GM19328 (cell line): ENCODE results near the gene APBA2.

ENCODE experiments used
- ATAC-seq: cut with Tn5 transposase; IDR thresholded peaks from one replicate; pipeline ENCODE4 v1.9.1; 2021; ENCODE audit warnings: mild to moderate bottlenecking, moderate library complexity; ENCODE audit not compliant: unreplicated experiment

The APBA2 gene

GRCh38 chr15:28980709-28981350 lies 95.1 kb downstream of the APBA2 start:
- no peak for ATAC-seq

- no peak for ATAC-seq
Measured at GRCh38 chr15:28981351-28981720, 95.6 kb downstream of the APBA2 start.

GRCh38 chr15:28981921-28982320 lies 96.1 kb downstream of the APBA2 start:
- ATAC-seq: no peak

- ATAC-seq: no peak
Measured at GRCh38 chr15:28982886-28983285, 97.1 kb downstream of the APBA2 start.

- no peak for ATAC-seq
Measured at GRCh38 chr15:28983432-28984311, 97.9 kb downstream of the APBA2 start.

GRCh38 chr15:28984421-28985315 lies 98.9 kb downstream of the APBA2 start:
- no peak for ATAC-seq

- no peak for ATAC-seq
Measured at GRCh38 chr15:28985316-28985645, 99.5 kb downstream of the APBA2 start.

GRCh38 chr15:28985691-28986090 lies 99.9 kb downstream of the APBA2 start:
- ATAC-seq: no peak

GRCh38 chr15:28986108-28986507 lies 100.3 kb downstream of the APBA2 start:
- ATAC-seq: no peak

- no peak for ATAC-seq
Measured at GRCh38 chr15:28986726-28987125, 101.0 kb downstream of the APBA2 start.

GRCh38 chr15:28987337-28987736 lies 101.6 kb downstream of the APBA2 start:
- no peak for ATAC-seq

- no peak for ATAC-seq
Measured at GRCh38 chr15:28989239-28989830, 103.6 kb downstream of the APBA2 start.

GRCh38 chr15:28989896-28990295 lies 104.1 kb downstream of the APBA2 start:
- no peak for ATAC-seq

GRCh38 chr15:28990390-28990789 lies 104.6 kb downstream of the APBA2 start:
- ATAC-seq: no peak

GRCh38 chr15:28991236-28992171 lies 105.7 kb downstream of the APBA2 start:
- ATAC-seq: no peak

- no peak for ATAC-seq
Measured at GRCh38 chr15:28992336-28992864, 106.6 kb downstream of the APBA2 start.

- no peak for ATAC-seq
Measured at GRCh38 chr15:28993051-28993719, 107.4 kb downstream of the APBA2 start.

- ATAC-seq: no peak
Measured at GRCh38 chr15:28993720-28994053, 107.9 kb downstream of the APBA2 start.

GRCh38 chr15:28994142-28994830 lies 108.5 kb downstream of the APBA2 start:
- ATAC-seq: no peak
